Left hindlimb (tissue), 1 donor: Measurements from ENCODE around the gene KIAA1217.
"Not testable (repeated sequence)": the region's sequence is repeated elsewhere in the genome, so short reads cannot be mapped to it uniquely, and the experiment has no call there.

Experiments used
- DNase-seq: peaks from one replicate; pipeline ENCODE4 v3.0.0-alpha.2; 2018

The KIAA1217 gene

GRCh38 chr10:24418532-24418931, 209.6 kb downstream of the KIAA1217 start:
- no peak for DNase-seq

GRCh38 chr10:24419066-24419465, 210.1 kb downstream of the KIAA1217 start:
- DNase-seq: no peak

- no peak for DNase-seq
These were observed 216.2 kb downstream of the KIAA1217 start for GRCh38 chr10:24425151-24425550.

GRCh38 chr10:24427678-24428409, 218.9 kb downstream of the KIAA1217 start:
- no peak for DNase-seq

GRCh38 chr10:24428410-24428782, 219.5 kb downstream of the KIAA1217 start:
- no peak for DNase-seq

GRCh38 chr10:24430591-24430990, 221.7 kb downstream of the KIAA1217 start:
- no peak for DNase-seq

- no peak for DNase-seq
These were observed 223.8 kb downstream of the KIAA1217 start for GRCh38 chr10:24432478-24433416.

- no peak for DNase-seq
These were observed 224.8 kb downstream of the KIAA1217 start for GRCh38 chr10:24433705-24434104.

- no peak for DNase-seq
These were observed 226.0 kb downstream of the KIAA1217 start for GRCh38 chr10:24434961-24435360.

GRCh38 chr10:24435374-24435773, 226.4 kb downstream of the KIAA1217 start:
- DNase-seq: no peak

- DNase-seq: no peak
These were observed 228.4 kb downstream of the KIAA1217 start for GRCh38 chr10:24437302-24437701.

- no peak for DNase-seq
These were observed 229.9 kb downstream of the KIAA1217 start for GRCh38 chr10:24438800-24439199.

GRCh38 chr10:24439935-24440334, 231.0 kb downstream of the KIAA1217 start:
- no peak for DNase-seq

- DNase-seq: no peak
These were observed 232.2 kb downstream of the KIAA1217 start for GRCh38 chr10:24440817-24441797.

- DNase-seq: no peak
These were observed 233.3 kb downstream of the KIAA1217 start for GRCh38 chr10:24442234-24442633.

- not testable (repeated sequence) for DNase-seq
These were observed 233.8 kb downstream of the KIAA1217 start for GRCh38 chr10:24442641-24443174.

- DNase-seq: no peak
These were observed 235.4 kb downstream of the KIAA1217 start for GRCh38 chr10:24444337-24444736.

GRCh38 chr10:24445958-24446357, 237.0 kb downstream of the KIAA1217 start:
- not testable (repeated sequence) for DNase-seq

- no peak for DNase-seq
These were observed 237.8 kb downstream of the KIAA1217 start for GRCh38 chr10:24446739-24447138.

GRCh38 chr10:24448351-24448999, 239.5 kb downstream of the KIAA1217 start:
- no peak for DNase-seq

GRCh38 chr10:24449321-24449740, 240.4 kb downstream of the KIAA1217 start:
- no peak for DNase-seq

GRCh38 chr10:24449769-24450310, 240.9 kb downstream of the KIAA1217 start:
- no peak for DNase-seq
